GM12865 (cell line): ENCODE results near the gene MYO1B.

Experiments
- DNase-seq: peaks from one replicate; pipeline ENCODE4 v3.0.0; 2010; ENCODE audit warnings: low read depth
- H3K4me3 ChIP-seq: 2 replicates; pipeline ENCODE4 v1.5.1; 2011; ENCODE audit warnings: mild to moderate bottlenecking, low read depth, low read length, control low read depth
- CTCF ChIP-seq: IDR thresholded peaks from 2 replicates; pipeline ENCODE4 v1.5.1; 2011; ENCODE audit warnings: low read length, control low read depth, low read depth, inconsistent platforms; ENCODE audit not compliant: insufficient read depth; ENCODE audit errors: missing control alignments

The MYO1B gene

GRCh38 chr2:191299010-191299409 is 53.8 kb downstream of the MYO1B start:
- DNase-seq, result no peak
- H3K4me3 ChIP-seq, result no peak overlapping the region
- TF ChIP-seq CTCF, result no peak

- DNase-seq, result no peak
- H3K4me3 ChIP-seq, result no peak overlapping the region
- no peak for TF ChIP-seq CTCF
Measured at GRCh38 chr2:191299866-191300265, 54.7 kb downstream of the MYO1B start.

GRCh38 chr2:191301971-191302370 is 56.8 kb downstream of the MYO1B start:
- no peak for DNase-seq
- H3K4me3 ChIP-seq, result no peak overlapping the region
- TF ChIP-seq CTCF, result no peak

GRCh38 chr2:191302459-191303139 is 57.4 kb downstream of the MYO1B start:
- peak; percentile 55 for DNase-seq
- peak; percentile 36 for TF ChIP-seq CTCF
- H3K4me3 ChIP-seq, result no peak overlapping the region

- no peak for TF ChIP-seq CTCF
- H3K4me3 ChIP-seq, result no peak overlapping the region
- DNase-seq, result no peak
Measured at GRCh38 chr2:191303140-191304005, 58.2 kb downstream of the MYO1B start.

GRCh38 chr2:191304939-191305875 is 60.0 kb downstream of the MYO1B start:
- TF ChIP-seq CTCF, result no peak
- no peak for DNase-seq
- H3K4me3 ChIP-seq, result no peak overlapping the region
